Effector memory CD8-positive, alpha-beta T cell (primary cell): Measurements from ENCODE around the gene FABP2.
"Not testable (repeated sequence)": the region's sequence is repeated elsewhere in the genome, so short reads cannot be mapped to it uniquely, and the experiment has no call there.

Experiments used
- ATAC-seq: fragments of 150-1000 bp; cut with Tn5 transposase; replicated peaks from 2 replicates; pipeline ENCODE4 v1.10.0; 2021; ENCODE audit warnings: mild to moderate bottlenecking, moderate library complexity
- DNase-seq, 3 experiments: peaks; one replicate each; pipeline ENCODE4 v3.0.0; 2021
- H3K27ac Mint-ChIP-seq, 2 donors: one replicate each; pipeline ENCODE4 v1.8.0; 2022; ENCODE audit warnings: mild to moderate bottlenecking in 2 of 2, mixed read lengths in 2 of 2, moderate library complexity in 2 of 2
- H3K27me3 Mint-ChIP-seq, 2 donors: one replicate each; pipeline ENCODE4 v1.8.0; 2022; ENCODE audit warnings: mixed read lengths in 2 of 2
- H3K36me3 Mint-ChIP-seq: one replicate; pipeline ENCODE4 v1.8.0; 2022; ENCODE audit warnings: mild to moderate bottlenecking, moderate library complexity, mixed read lengths; ENCODE audit not compliant: insufficient read depth
- H3K4me1 Mint-ChIP-seq, 2 donors: one replicate each; pipeline ENCODE4 v1.8.0; 2022; ENCODE audit warnings: low read depth in 2 of 2, mixed read lengths in 2 of 2
- H3K4me3 Mint-ChIP-seq, 2 donors: one replicate each; pipeline ENCODE4 v1.8.0; 2022; ENCODE audit warnings: mild to moderate bottlenecking in 2 of 2, mixed read lengths in 2 of 2, moderate library complexity in 2 of 2
- H3K9me3 Mint-ChIP-seq, 2 donors: one replicate each; pipeline ENCODE4 v1.8.0; 2022; ENCODE audit warnings: mixed read lengths in 2 of 2

Gene FABP2

DNA sequence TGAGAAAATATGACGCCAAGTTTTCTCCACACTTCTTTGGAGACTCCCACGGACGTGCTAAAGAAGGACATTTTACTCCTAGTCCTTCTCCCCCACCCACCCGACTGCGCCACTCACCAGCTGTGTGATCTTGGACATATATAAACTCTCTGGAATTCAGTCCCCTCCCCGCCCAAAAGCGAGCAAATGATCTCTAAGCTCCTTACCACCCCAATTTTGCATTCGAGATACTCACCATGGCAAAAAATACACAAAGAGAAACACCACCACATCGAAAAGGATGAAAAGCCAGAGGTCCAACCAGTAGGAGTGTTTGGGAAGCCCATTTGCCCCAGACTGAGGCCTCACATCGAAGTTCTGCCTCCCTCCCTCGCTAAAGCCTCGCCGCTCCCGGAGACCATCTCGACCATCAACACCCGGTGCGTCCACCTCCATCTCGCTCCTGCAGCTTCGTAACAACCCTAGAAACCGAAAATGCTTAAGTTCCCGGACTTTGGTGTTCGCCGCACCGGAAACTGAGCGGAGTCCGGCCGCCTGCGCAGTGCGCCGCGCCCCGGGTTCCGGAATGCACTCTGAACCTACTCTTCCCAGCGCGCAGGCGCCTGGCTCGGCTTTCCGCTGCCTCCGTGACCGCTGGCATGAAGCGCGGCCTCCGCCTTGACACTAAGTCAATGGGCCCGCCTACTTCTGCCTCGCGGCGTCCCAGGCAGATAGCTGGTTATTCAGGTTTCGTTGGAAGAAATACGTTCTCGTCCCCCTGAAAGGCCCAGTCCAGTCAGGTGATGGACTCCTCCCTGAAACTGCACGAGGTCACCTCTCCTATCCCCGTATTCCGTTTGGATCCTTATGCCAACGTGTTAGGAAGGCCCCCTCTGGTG is 21.6 kb downstream of the FABP2 start:
- Mint-ChIP-seq H3K27ac (peak overlapping the region; percentile 99 to 100), H3K27me3 (peaks cover 9 to 13% of the 10 kb centered on the region in 2 donors), H3K9me3 (no peaks in the 10 kb centered on the region), H3K4me3 (peak overlapping the region; percentile 99 to 100), H3K4me1 (peaks cover 16 to 24% of the 10 kb centered on the region in 2 donors), H3K36me3 (peaks cover 34% of the 10 kb centered on the region)
- peak; percentile 94 for ATAC-seq
- peak; percentile 86 to 89 (median 87) for DNase-seq

DNA sequence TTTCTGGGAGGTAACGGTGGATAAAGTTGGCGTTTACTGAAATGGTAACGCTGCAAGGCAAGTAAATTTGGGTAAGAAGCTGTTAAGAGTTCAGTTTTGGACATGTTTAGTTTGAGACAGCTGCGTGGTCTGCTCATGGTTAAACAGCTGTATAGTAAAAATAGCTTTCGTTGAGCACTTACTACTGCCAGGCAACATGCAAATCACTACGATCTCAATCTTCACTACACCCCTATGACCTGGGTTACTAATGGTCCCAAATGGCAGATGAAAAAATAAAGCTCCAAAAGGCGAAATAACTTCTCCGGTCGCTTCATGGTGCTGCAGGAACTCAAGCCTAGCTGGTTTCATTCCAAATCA is 22.2 kb downstream of the FABP2 start:
- Mint-ChIP-seq H3K27ac (peak overlapping the region; percentile 99 to 100), H3K36me3 (peaks cover 34% of the 10 kb centered on the region), H3K4me3 (peak overlapping the region; percentile 99 to 100), H3K4me1 (peaks cover 16 to 24% of the 10 kb centered on the region in 2 donors), H3K27me3 (peaks cover 9 to 12% of the 10 kb centered on the region in 2 donors), H3K9me3 (no peaks in the 10 kb centered on the region)
- ATAC-seq (peak; percentile 3), DNase-seq (peak in 1 of 3 experiments; percentile 6)

DNA sequence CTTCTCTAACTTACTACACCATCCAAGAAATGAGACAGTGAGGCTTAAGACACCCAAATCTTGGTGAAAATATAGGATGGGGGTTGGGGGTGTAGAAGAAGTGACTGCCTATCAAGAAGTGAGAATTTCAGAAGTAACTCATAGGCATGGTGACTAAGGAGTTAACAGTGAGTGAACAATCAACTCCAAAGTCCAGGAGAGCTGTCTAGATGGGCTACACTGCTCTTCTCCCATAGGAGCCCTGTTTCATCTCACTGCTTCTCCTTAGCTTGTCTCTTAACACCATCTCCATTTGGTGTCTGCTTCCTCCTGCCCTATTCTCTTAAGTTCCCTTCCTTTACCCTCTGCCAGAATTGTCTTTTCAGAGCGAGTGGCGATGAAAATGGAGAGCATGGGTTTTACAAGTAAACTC is 22.7 kb downstream of the FABP2 start:
- peaks cover 5 to 7% of the 10 kb centered on the region in 2 donors for H3K27me3 Mint-ChIP-seq

DNA sequence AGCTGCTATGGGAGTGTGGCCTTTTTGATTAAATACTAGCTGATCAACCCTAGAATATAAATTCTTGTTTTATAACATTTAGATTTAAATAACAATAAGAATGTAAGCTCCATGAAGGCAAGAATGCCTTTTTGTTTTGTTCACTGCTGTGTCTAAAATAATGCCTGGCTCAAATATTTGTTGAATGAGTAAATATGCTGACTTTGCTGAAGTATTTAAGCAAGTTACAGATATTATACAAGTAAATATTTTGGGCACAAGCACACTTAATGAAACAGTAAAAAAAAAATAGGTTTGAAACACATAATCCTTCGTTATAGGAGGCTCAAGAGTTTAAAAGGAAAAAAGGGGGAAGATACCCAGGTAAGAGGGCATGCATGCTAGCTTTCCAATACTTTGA is 24.1 kb downstream of the FABP2 start:
- Mint-ChIP-seq H3K4me3 (peak overlapping the region in 1 of 2 donors; percentile 100), H3K9me3 (no peaks in the 10 kb centered on the region), H3K4me1 (peaks cover 16 to 24% of the 10 kb centered on the region in 2 donors), H3K36me3 (peaks cover 31% of the 10 kb centered on the region), H3K27ac (peak overlapping the region in 1 of 2 donors; percentile 100), H3K27me3 (no peaks in the 10 kb centered on the region)
- ATAC-seq (no peak), DNase-seq (no peak)

More for the DNA sequence above, 22.7 kb downstream of the FABP2 start:
- Mint-ChIP-seq H3K36me3 (peaks cover 34% of the 10 kb centered on the region), H3K4me1 (peaks cover 16 to 24% of the 10 kb centered on the region in 2 donors), H3K4me3 (peak overlapping the region; percentile 99 to 100), H3K9me3 (no peaks in the 10 kb centered on the region), H3K27ac (peak overlapping the region; percentile 99 to 100)
- ATAC-seq (no peak), DNase-seq (no peak)

DNA sequence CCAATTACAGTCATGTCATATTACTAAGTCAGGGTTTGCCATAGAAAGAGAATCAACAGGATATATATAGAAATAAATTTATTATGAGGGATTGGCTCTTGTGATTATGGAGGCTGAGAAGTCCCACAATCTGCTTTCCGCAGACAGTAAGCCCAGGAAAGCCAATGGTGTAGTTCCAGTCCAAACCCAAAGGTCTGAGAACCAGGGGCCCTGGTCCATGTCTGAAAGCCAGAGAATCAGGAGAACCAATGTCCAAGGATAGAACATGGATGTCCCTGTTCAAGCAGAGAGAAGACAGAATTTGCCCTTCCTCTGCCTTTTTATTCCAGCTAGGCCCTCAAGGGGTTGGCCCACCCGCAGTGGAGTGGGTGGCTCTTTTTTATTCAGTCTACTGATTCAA is 25.6 kb downstream of the FABP2 start:
- Mint-ChIP-seq H3K4me3 (no peak overlapping the region), H3K27me3 (no peaks in the 10 kb centered on the region), H3K4me1 (peaks cover 16 to 24% of the 10 kb centered on the region in 2 donors), H3K36me3 (peaks cover 31% of the 10 kb centered on the region), H3K9me3 (no peaks in the 10 kb centered on the region), H3K27ac (peak overlapping the region in 1 of 2 donors; percentile 32)
- DNase-seq (no peak), ATAC-seq (no peak)

DNA sequence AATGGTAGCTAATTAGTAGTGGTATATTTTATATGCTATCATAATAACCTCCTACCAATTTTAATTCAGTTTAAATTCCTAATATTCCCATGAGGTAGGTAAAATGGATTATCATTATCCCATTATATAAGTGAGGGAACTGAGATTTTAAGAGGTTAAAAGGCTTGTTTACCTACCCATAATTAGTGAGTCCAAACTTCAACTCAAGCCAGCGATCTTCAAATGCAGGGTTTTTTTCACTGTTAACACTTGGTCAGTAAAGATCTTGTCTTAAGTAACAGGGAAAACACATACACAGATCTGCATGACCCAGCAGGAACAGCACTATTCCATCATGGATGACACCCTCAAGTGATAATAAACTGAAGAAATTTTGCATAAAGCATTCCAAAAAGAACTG is 31.3 kb downstream of the FABP2 start:
- ATAC-seq (no peak), DNase-seq (no peak)
- Mint-ChIP-seq H3K9me3 (no peaks in the 10 kb centered on the region), H3K27me3 (no peaks in the 10 kb centered on the region), H3K27ac (no peak overlapping the region), H3K36me3 (peaks cover 3% of the 10 kb centered on the region), H3K4me1 (no peaks in the 10 kb centered on the region), H3K4me3 (no peak overlapping the region)

DNA sequence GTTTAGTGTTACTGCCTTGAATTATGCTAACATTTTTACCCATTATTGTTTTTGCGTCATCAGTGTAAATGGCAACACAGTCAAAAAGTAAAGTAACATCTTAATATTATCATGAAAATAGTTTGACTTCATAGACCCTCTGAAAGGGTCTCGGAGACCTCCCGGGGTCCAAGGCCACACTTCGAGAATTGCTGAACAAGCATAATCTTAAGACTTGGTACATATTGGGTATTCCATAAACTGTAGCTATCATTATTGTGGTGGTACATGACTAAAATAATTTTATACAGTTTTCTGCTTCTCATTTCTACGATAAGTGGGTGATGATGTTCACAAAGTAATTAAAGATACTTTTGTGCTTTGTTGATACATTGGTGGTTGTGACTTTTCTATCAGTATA is 32.6 kb downstream of the FABP2 start:
- H3K27me3 Mint-ChIP-seq, result no peaks in the 10 kb centered on the region
- DNase-seq, result no peak
- H3K36me3 Mint-ChIP-seq, result peaks cover 3% of the 10 kb centered on the region
- peaks cover 3 to 5% of the 10 kb centered on the region in 2 donors for H3K4me1 Mint-ChIP-seq
- ATAC-seq, result no peak
- H3K9me3 Mint-ChIP-seq, result no peaks in the 10 kb centered on the region
- no peak overlapping the region for H3K27ac Mint-ChIP-seq
- H3K4me3 Mint-ChIP-seq, result no peak overlapping the region

DNA sequence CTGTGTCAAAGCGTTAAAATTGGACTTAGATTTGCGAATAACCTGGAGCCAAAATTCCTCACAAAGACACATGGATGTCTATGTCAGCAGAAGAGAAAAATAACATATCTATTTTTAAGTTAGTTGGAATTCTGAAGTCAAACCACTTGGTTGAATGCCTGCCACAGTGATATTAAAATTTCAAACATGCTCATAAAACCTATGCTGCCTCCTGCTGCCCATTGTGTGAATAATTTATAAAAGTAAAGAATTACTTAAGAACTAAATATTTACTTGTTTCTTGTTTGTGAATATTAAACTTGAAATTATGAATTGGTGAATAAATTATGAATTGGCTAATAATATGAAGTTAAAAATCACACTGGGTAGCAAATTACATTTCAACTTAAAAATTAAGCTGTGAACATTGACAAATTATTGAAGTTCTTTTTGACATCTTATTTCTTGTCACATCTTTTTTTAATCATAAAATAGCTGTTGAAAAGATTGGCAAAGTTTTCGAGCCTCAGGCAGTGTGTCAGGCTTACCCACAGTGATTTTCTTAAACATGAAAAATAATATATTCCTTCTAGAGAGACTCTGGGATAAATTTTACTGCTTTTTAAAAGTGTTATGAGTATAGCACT is 35.4 kb downstream of the FABP2 start:
- ATAC-seq (peak; percentile 51), DNase-seq (peak; percentile 21 to 38 (median 22))
- Mint-ChIP-seq H3K4me3 (no peak overlapping the region), H3K36me3 (peaks cover 3% of the 10 kb centered on the region), H3K4me1 (peaks cover 3 to 5% of the 10 kb centered on the region in 2 donors), H3K9me3 (no peaks in the 10 kb centered on the region), H3K27me3 (no peaks in the 10 kb centered on the region), H3K27ac (no peak overlapping the region)

DNA sequence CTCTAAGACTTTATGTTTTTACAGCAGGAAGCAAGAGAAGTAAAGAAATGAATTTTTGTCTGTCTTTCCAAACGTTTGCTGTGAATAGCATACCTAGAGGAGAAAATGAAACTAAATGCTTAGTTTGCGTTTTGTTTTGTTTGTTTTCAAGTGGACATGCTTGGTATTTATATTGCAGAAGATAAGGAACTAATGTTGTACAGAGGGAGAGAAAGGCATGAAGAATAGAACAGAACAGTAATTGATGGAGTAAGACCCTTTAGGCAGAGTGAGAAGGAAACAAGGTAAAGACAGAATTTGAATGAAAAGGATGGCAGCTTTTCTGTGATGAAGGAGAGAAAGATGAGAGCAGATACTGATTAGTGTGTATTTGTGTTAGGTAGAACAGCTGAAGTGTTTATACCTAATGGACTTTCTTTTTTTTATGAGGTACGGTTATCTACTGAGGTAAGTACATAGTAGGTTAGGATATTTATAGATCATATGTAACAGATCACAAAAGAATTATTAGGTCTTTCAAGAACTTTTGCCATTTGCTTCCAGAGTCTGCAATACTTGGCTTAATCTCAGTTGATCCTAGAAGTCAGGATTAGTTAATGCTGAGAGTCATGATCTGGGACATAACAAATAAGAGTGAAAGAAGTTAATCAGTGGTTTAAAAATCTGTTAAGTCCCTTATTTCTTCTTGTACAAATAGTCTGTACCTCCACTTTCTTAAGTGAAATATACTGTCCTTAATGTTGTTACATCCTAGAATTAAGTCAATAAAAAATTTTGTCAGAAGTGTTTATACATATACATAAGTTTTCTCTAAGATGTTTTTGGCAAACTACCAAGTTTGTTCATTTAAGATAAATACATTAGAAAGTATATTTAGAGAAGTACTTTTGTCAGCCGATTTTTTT is 36.8 kb downstream of the FABP2 start:
- DNase-seq, result no peak
- peak; percentile 67 for ATAC-seq
- Mint-ChIP-seq H3K27me3 (no peaks in the 10 kb centered on the region), H3K27ac (peak overlapping the region in 1 of 2 donors; percentile 5), H3K9me3 (no peaks in the 10 kb centered on the region), H3K4me3 (peak overlapping the region; percentile 11 to 28), H3K4me1 (peaks cover 3 to 8% of the 10 kb centered on the region in 2 donors), H3K36me3 (peaks cover 3% of the 10 kb centered on the region)

DNA sequence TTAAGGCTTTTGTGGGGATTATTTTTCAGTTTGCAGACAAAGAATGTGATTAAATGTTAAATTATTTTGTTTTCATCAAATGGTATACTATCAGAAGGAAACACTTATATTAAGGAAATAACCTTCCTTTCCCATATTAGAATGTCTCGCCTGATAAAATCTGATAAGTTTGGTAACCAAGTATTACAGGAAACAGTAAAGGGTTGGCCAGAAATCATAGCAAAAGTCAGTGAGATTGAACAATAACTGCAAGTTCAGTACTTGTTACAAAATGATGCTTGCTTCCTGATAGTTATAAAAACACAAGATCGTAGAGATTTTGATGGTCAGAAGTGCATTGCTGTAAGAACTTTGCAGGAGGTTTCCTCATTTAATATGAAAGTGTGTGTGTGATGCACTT is 40.5 kb downstream of the FABP2 start:
- no peaks in the 10 kb centered on the region for H3K27me3 Mint-ChIP-seq
- ATAC-seq (no peak), DNase-seq (no peak)
- H3K27ac Mint-ChIP-seq, result no peak overlapping the region
- no peaks in the 10 kb centered on the region for H3K36me3 Mint-ChIP-seq
- H3K9me3 Mint-ChIP-seq, result no peaks in the 10 kb centered on the region
- H3K4me1 Mint-ChIP-seq, result peaks cover 3 to 8% of the 10 kb centered on the region in 2 donors
- no peak overlapping the region for H3K4me3 Mint-ChIP-seq

DNA sequence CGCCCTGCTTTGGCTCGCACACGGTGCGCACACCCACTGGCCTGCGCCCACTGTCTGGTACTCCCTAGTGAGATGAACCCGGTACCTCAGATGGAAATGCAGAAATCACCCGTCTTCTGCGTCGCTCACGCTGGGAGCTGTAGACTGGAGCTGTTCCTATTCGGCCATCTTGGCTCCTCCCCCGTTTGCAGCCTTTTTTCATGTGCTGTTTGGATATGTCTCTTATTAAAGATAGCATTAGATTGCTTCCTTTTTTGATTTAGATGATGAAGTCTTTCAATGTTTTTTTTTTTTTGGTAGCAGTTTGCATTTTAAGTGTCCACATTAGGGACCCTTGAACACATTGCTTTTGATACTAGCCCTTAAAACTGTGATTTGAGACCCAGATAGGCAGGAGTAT is 42.0 kb downstream of the FABP2 start:
- not testable (repeated sequence) for H3K9me3 Mint-ChIP-seq, H3K36me3 Mint-ChIP-seq, H3K4me1 Mint-ChIP-seq, DNase-seq, ATAC-seq, H3K27me3 Mint-ChIP-seq, H3K4me3 Mint-ChIP-seq
- peak overlapping the region in 1 of 2 donors; percentile 6 for H3K27ac Mint-ChIP-seq

DNA sequence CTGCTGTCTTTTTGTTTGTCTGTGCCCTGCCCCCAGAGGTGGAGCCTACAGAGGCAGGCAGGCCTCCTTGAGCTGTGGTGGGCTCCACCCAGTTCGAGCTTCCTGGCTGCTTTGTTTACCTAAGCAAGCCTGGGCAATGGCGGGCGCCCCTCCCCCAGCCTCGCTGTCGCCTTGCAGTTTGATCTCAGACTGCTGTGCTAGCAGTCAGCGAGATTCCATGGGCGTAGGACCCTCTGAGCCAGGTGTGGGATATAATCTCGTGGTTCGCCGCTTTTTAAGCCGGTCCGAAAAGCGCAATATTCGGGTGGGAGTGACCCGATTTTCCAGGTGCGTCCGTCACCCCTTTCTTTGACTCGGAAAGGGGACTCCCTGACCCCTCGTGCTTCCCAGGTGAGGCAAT is 42.4 kb downstream of the FABP2 start:
- not testable (repeated sequence) for H3K9me3 Mint-ChIP-seq, H3K27me3 Mint-ChIP-seq, ATAC-seq, H3K36me3 Mint-ChIP-seq, DNase-seq, H3K4me3 Mint-ChIP-seq, H3K4me1 Mint-ChIP-seq
- peak overlapping the region in 1 of 2 donors; percentile 6 for H3K27ac Mint-ChIP-seq
